ENCODE measurements around the gene CDK8.
"Not testable (repeated sequence)": the region's sequence is repeated elsewhere in the genome, so short reads cannot be mapped to it uniquely, and the experiment has no call there.

Gene CDK8

GRCh38 chr13:26253262-26253786 lies 605 bp upstream of the CDK8 start:
- DNase-seq (ENCODE audit: low read depth in 2 of 2) = no peak

GRCh38 chr13:26254583-26255111 lies 718 bp downstream of the CDK8 start:
- peak; percentile 23 to 25 for DNase-seq (ENCODE audit: low read depth in 2 of 2)

- no peak for DNase-seq (ENCODE audit: low read depth in 2 of 2)
Measured at GRCh38 chr13:26255115-26255514, 1.2 kb downstream of the CDK8 start.

- no peak for DNase-seq (ENCODE audit: low read depth in 2 of 2)
Measured at GRCh38 chr13:26255691-26256277, 1.9 kb downstream of the CDK8 start.

- no peak for DNase-seq (ENCODE audit: low read depth in 2 of 2)
Measured at GRCh38 chr13:26257049-26257448, 3.1 kb downstream of the CDK8 start.

- DNase-seq (ENCODE audit: low read depth in 2 of 2) = no peak
Measured at GRCh38 chr13:26259634-26260033, 5.7 kb downstream of the CDK8 start.

- DNase-seq (ENCODE audit: low read depth in 2 of 2) = no peak
Measured at GRCh38 chr13:26262156-26262555, 8.2 kb downstream of the CDK8 start.

- DNase-seq (ENCODE audit: low read depth in 2 of 2) = no peak
Measured at GRCh38 chr13:26266311-26266710, 12.4 kb downstream of the CDK8 start.

GRCh38 chr13:26270707-26271106 lies 16.8 kb downstream of the CDK8 start:
- no peak for DNase-seq (ENCODE audit: low read depth in 2 of 2)

GRCh38 chr13:26272621-26273020 lies 18.7 kb downstream of the CDK8 start:
- DNase-seq (ENCODE audit: low read depth in 2 of 2) = no peak

- no peak for DNase-seq (ENCODE audit: low read depth in 2 of 2)
Measured at GRCh38 chr13:26280295-26280694, 26.4 kb downstream of the CDK8 start.

- DNase-seq (ENCODE audit: low read depth in 2 of 2) = no peak
Measured at GRCh38 chr13:26280822-26281221, 26.9 kb downstream of the CDK8 start.

GRCh38 chr13:26285911-26286310 lies 32.0 kb downstream of the CDK8 start:
- not testable (repeated sequence) for DNase-seq (ENCODE audit: low read depth in 2 of 2)

- DNase-seq (ENCODE audit: low read depth in 2 of 2) = not testable (repeated sequence)
Measured at GRCh38 chr13:26288838-26289237, 34.9 kb downstream of the CDK8 start.

- no peak for DNase-seq (ENCODE audit: low read depth in 2 of 2)
Measured at GRCh38 chr13:26295812-26296211, 41.9 kb downstream of the CDK8 start.

- no peak for DNase-seq (ENCODE audit: low read depth in 2 of 2)
Measured at GRCh38 chr13:26299168-26299750, 45.3 kb downstream of the CDK8 start.

GRCh38 chr13:26300140-26300539 lies 46.2 kb downstream of the CDK8 start:
- DNase-seq (ENCODE audit: low read depth in 2 of 2) = peak in 1 of 2 donors; percentile 4

GRCh38 chr13:26305676-26306075 lies 51.7 kb downstream of the CDK8 start:
- no peak for DNase-seq (ENCODE audit: low read depth in 2 of 2)

GRCh38 chr13:26307701-26308100 lies 53.8 kb downstream of the CDK8 start:
- no peak for DNase-seq (ENCODE audit: low read depth in 2 of 2)

- DNase-seq (ENCODE audit: low read depth in 2 of 2) = no peak
Measured at GRCh38 chr13:26308250-26308649, 54.3 kb downstream of the CDK8 start.

- no peak for DNase-seq (ENCODE audit: low read depth in 2 of 2)
Measured at GRCh38 chr13:26308836-26309235, 54.9 kb downstream of the CDK8 start.

GRCh38 chr13:26310003-26310402 lies 56.1 kb downstream of the CDK8 start:
- DNase-seq (ENCODE audit: low read depth in 2 of 2) = no peak

- no peak for DNase-seq (ENCODE audit: low read depth in 2 of 2)
Measured at GRCh38 chr13:26310470-26310869, 56.5 kb downstream of the CDK8 start.
